Lower lobe of right lung (tissue), 2 donors: ENCODE data around the gene ADAM19. TPM values are rescaled to one million over a fixed set of nuclear protein-coding genes. Genes with fewer than 3 reads are reported as not detected.
A peak's percentile ranks its signal among the peaks of the same experiment; 100 is the strongest.

ENCODE experiments used
- ATAC-seq, 2 donors: fragments of 200-7000 bp; cut with Tn5 transposase; one replicate each; pipeline ENCODE4 v1.9.1; 2020 to 2022; ENCODE audit warnings: mild to moderate bottlenecking in 2 of 2, moderate library complexity in 2 of 2
- DNase-seq: peaks from one replicate; pipeline ENCODE4 v3.0.0-alpha.2; 2020
- H3K27ac ChIP-seq: fragments of 200-600 bp; one replicate; pipeline ENCODE4 v1.8.0; 2022
- H3K27me3 ChIP-seq: fragments of 200-600 bp; one replicate; pipeline ENCODE4 v1.8.0; 2022; ENCODE audit warnings: low read depth
- H3K36me3 ChIP-seq: fragments of 200-600 bp; one replicate; pipeline ENCODE4 v1.8.0; 2022; ENCODE audit warnings: mild to moderate bottlenecking
- H3K4me1 ChIP-seq: fragments of 200-600 bp; one replicate; pipeline ENCODE4 v1.8.0; 2022
- H3K4me3 ChIP-seq: fragments of 200-600 bp; one replicate; pipeline ENCODE4 v1.8.0; 2022; ENCODE audit warnings: mild to moderate bottlenecking
- H3K9me3 ChIP-seq: fragments of 200-600 bp; one replicate; pipeline ENCODE4 v1.8.0; 2022
- intact Hi-C: fragments of 100-400 bp; cut with DNase I; formaldehyde crosslinking; loops from one replicate; pipeline ENCODE4 v1.11.0; 2022
- total RNA-seq: library from RNA; stranded (reverse); fragmentation: NEBNext Ultra II Directional; extraction: Animal tissue kit (Norgen Biotek cat#: 25700); gene quantifications from one replicate; pipeline ENCODE4 v1.2.1, GENCODE V29; 2021
- TF ChIP-seq, protein P1 (sequence below): fragments of 200-600 bp; IDR thresholded peaks from one replicate; pipeline ENCODE4 v1.8.0; 2022; ENCODE audit warnings: antibody characterized with exemption, mild to moderate bottlenecking
- donor health status: DM: no; HTN: yes; CAD: no; lungs with severe emphysema.

Gene ADAM19
- total RNA-seq, 1 donor from 2014 or later: 12.0 TPM

DNA sequence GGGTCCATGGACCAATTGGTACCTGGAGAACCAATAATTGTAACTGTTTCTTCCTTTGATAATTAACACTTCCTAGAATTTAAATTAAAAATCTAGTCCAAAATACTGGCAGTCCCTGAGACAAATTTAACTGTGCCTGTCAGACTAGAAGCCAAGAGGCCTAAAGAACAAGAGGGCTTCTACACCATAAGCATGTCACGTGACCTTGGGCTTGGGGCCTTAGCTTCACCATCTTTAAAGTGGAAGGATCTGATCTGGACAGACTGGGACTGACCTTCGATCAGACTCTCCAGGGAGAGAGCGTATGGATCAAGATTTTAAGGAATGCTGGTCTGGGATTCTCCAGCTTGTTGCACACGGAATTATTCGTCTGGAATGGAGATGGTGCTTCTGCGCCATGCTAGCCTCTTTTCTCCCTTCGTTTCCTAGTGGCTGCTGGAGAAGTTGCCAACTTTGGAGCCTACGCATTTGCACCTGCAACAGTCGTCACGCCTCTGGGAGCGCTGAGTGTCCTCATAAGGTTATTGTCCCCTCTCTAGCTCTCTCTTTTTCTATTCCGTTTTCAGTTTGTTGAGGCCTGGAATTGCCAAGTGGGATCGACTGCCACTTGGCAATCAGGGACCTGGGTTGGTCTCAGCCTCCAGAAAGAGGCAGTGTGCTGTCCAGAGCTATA, 107.1 kb downstream of the ADAM19 start:
- no peak overlapping the region for H3K27ac ChIP-seq
- intact Hi-C loops: no loop called here
- DNase-seq: no peak
- no peak for ATAC-seq
- H3K27me3 ChIP-seq: no peaks in the 10 kb centered on the region
- TF ChIP-seq, protein P1, sequence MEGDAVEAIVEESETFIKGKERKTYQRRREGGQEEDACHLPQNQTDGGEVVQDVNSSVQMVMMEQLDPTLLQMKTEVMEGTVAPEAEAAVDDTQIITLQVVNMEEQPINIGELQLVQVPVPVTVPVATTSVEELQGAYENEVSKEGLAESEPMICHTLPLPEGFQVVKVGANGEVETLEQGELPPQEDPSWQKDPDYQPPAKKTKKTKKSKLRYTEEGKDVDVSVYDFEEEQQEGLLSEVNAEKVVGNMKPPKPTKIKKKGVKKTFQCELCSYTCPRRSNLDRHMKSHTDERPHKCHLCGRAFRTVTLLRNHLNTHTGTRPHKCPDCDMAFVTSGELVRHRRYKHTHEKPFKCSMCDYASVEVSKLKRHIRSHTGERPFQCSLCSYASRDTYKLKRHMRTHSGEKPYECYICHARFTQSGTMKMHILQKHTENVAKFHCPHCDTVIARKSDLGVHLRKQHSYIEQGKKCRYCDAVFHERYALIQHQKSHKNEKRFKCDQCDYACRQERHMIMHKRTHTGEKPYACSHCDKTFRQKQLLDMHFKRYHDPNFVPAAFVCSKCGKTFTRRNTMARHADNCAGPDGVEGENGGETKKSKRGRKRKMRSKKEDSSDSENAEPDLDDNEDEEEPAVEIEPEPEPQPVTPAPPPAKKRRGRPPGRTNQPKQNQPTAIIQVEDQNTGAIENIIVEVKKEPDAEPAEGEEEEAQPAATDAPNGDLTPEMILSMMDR: no peak
- peaks cover under 1% of the 10 kb centered on the region for H3K4me1 ChIP-seq
- H3K36me3 ChIP-seq: no peaks in the 10 kb centered on the region
- H3K9me3 ChIP-seq: no peaks in the 10 kb centered on the region
- H3K4me3 ChIP-seq: no peak overlapping the region

DNA sequence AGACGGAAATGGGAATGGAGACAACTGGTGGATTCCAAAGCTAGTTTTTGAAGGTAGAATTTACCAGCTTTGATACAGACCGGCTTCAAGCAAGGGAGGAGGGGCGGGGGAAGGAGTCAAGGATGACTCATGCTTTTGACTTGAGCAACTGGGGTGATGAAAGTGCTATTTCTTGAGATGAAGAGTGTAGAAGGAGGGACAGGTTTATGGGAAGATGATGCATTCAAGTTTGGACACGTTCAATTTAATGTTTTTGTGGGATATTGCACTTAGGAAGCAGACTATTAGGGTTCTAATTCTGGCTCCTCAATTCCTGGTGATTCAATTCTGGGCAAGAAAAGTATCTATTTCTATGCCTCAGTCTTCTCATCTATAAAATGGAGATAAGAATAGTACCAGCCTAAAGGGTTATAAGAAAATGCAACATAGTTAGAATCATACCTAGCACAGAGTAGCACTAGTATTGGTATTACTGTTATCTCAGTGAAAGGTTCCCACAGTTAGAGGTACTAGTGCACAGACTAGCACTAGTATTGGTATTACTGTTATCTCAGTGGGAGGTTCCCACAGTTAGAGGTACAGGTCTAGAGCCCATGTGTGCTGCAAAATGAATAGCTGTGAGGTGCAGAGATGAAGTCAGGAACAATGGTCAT, 110.9 kb downstream of the ADAM19 start:
- peak; percentile 71 to 79 for ATAC-seq
- H3K36me3 ChIP-seq: no peaks in the 10 kb centered on the region
- H3K4me1 ChIP-seq: peaks cover 10% of the 10 kb centered on the region
- no peak for DNase-seq
- H3K9me3 ChIP-seq: no peaks in the 10 kb centered on the region
- peaks cover 16% of the 10 kb centered on the region for H3K27me3 ChIP-seq
- no peak overlapping the region for H3K4me3 ChIP-seq
- intact Hi-C loops: no loop called here
- no peak overlapping the region for H3K27ac ChIP-seq
- TF ChIP-seq, protein P1: no peak

GRCh38 chr5:157463621-157464518, 111.7 kb downstream of the ADAM19 start:
- H3K9me3 ChIP-seq: no peaks in the 10 kb centered on the region
- H3K36me3 ChIP-seq: no peaks in the 10 kb centered on the region
- H3K4me1 ChIP-seq: peaks cover 12% of the 10 kb centered on the region
- ATAC-seq: no peak
- peaks cover 17% of the 10 kb centered on the region for H3K27me3 ChIP-seq
- no peak overlapping the region for H3K4me3 ChIP-seq
- intact Hi-C loops: no loop called here
- H3K27ac ChIP-seq: no peak overlapping the region
- no peak for DNase-seq
- TF ChIP-seq, protein P1: no peak

DNA sequence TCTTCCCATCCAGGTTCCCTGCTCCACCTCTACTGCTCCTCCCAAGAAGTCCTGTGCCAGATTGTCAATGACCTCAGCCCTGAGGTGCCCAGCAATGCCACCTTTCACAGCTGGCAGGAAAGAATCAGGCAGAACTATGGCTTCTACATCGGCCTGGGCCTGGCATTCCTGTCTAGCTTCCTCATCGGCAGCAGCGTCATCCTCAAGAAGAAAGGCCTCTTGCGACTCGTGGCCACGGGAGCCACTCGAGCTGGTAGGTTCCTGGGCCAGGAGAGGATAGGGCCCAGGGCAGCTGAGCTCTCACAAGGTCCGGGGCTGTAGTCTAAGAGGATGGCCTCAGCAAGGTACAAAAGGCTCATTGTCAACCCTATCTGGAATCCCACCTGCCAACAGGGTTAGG, 112.5 kb downstream of the ADAM19 start:
- intact Hi-C loops: no loop called here

More for the DNA sequence above, 112.5 kb downstream of the ADAM19 start:
- no peak overlapping the region for H3K4me3 ChIP-seq
- TF ChIP-seq, protein P1: no peak
- no peaks in the 10 kb centered on the region for H3K9me3 ChIP-seq
- H3K27ac ChIP-seq: no peak overlapping the region
- peaks cover 17% of the 10 kb centered on the region for H3K27me3 ChIP-seq
- H3K4me1 ChIP-seq: peaks cover 12% of the 10 kb centered on the region
- DNase-seq (no peak), ATAC-seq (no peak)
- H3K36me3 ChIP-seq: no peaks in the 10 kb centered on the region
